ENCODE results near the gene THYN1. TPM values are rescaled to one million over a fixed set of nuclear protein-coding genes. Genes with fewer than 3 reads are reported as not detected.

THYN1 gene
- total RNA-seq, 1 donor from 2014 or later: 25.5 TPM

DNA sequence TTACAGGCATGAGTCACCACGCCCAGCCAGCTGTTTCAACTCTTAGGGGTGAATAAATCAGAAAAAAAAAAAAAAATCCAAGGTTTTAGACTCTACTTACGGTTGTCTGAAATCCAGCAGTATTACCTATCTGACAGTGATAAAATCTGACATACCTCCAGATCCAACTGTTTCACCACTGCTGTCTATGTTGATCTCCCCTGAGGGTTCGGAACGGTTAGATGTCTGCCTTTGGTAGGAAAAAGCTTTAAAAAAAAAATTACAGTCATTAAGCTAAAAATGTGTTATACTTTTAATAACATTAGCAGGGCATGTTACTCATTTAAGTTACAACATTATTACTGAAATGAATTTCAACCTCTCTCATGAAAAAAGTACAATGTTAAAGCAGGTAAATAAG lies 50.5 kb downstream of the THYN1 start:
- H3K4me3 Mint-ChIP-seq (ENCODE audit: unreplicated experiment): no peak overlapping the region
- TF ChIP-seq, protein P1, sequence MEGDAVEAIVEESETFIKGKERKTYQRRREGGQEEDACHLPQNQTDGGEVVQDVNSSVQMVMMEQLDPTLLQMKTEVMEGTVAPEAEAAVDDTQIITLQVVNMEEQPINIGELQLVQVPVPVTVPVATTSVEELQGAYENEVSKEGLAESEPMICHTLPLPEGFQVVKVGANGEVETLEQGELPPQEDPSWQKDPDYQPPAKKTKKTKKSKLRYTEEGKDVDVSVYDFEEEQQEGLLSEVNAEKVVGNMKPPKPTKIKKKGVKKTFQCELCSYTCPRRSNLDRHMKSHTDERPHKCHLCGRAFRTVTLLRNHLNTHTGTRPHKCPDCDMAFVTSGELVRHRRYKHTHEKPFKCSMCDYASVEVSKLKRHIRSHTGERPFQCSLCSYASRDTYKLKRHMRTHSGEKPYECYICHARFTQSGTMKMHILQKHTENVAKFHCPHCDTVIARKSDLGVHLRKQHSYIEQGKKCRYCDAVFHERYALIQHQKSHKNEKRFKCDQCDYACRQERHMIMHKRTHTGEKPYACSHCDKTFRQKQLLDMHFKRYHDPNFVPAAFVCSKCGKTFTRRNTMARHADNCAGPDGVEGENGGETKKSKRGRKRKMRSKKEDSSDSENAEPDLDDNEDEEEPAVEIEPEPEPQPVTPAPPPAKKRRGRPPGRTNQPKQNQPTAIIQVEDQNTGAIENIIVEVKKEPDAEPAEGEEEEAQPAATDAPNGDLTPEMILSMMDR (IDR thresholded peaks at IDR 0.05): no peak
- H3K27me3 Mint-ChIP-seq (ENCODE audit: low read depth): no peaks in the 10 kb centered on the region
- DNase-seq (ENCODE audit: low spot score): no peak
- H3K27ac Mint-ChIP-seq (ENCODE audit: unreplicated experiment): no peak overlapping the region
- no peaks in the 10 kb centered on the region for H3K4me1 Mint-ChIP-seq (ENCODE audit: low read depth)
- peaks cover 24% of the 10 kb centered on the region for H3K36me3 Mint-ChIP-seq (ENCODE audit: low read depth)
- no peaks in the 10 kb centered on the region for H3K9me3 Mint-ChIP-seq (ENCODE audit: low read depth)

DNA sequence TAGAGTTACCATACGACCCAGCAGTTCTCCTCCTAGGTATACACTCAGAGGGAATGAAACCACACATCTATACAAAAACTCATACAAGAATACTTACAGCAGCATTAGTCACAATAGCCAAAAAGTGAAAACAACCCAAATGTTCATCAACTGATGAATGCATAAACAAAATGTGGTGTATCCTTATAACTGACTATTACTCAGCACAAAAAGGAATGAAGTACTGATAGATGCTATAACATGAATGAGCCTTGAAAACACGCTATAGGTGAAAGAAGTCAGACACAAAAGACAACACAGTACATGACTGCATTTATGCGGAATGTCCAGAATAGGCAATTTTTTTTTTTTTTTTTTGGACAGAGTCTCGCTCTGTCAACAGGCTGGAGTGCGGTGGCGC lies 52.5 kb downstream of the THYN1 start:
- H3K9me3 Mint-ChIP-seq (ENCODE audit: low read depth): no peaks in the 10 kb centered on the region
- TF ChIP-seq, protein P1 (IDR thresholded peaks at IDR 0.05): no peak
- no peak overlapping the region for H3K27ac Mint-ChIP-seq (ENCODE audit: unreplicated experiment)
- H3K4me1 Mint-ChIP-seq (ENCODE audit: low read depth): no peaks in the 10 kb centered on the region
- no peak for DNase-seq (ENCODE audit: low spot score)
- no peaks in the 10 kb centered on the region for H3K27me3 Mint-ChIP-seq (ENCODE audit: low read depth)
- peaks cover 30% of the 10 kb centered on the region for H3K36me3 Mint-ChIP-seq (ENCODE audit: low read depth)
- no peak overlapping the region for H3K4me3 Mint-ChIP-seq (ENCODE audit: unreplicated experiment)

DNA sequence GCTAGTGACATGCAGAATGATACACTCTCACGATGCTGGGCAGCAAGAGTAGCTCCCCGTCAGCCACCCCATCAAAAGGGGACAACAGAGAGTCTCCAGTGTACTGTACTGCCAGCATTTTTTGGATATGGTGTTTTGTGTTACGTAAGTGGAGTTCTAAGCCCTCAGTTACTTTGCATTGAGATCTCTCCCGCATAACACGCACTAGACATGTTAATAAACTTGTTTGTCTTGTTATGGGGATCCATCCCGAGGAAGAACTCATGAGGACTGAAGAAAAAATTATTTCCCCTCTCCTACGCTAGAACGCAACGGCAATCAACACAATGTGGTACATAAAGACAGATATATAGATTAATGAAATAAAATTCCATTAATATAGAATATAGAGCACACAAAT lies 53.6 kb downstream of the THYN1 start:
- no peak overlapping the region for H3K27ac Mint-ChIP-seq (ENCODE audit: unreplicated experiment)
- no peaks in the 10 kb centered on the region for H3K9me3 Mint-ChIP-seq (ENCODE audit: low read depth)
- H3K36me3 Mint-ChIP-seq (ENCODE audit: low read depth): peaks cover 30% of the 10 kb centered on the region
- no peaks in the 10 kb centered on the region for H3K27me3 Mint-ChIP-seq (ENCODE audit: low read depth)
- DNase-seq (ENCODE audit: low spot score): no peak
- H3K4me3 Mint-ChIP-seq (ENCODE audit: unreplicated experiment): no peak overlapping the region
- TF ChIP-seq, protein P1 (IDR thresholded peaks at IDR 0.05): no peak
- no peaks in the 10 kb centered on the region for H3K4me1 Mint-ChIP-seq (ENCODE audit: low read depth)

Other genes with a start within 250 kb of the THYN1 start
- gene JAM3, start 184.3 kb downstream of the THYN1 start, total RNA-seq: 94.2 to 185 TPM (median 105 TPM) in 3 replicates
- gene NCAPD3, start 29.4 kb downstream of the THYN1 start, total RNA-seq: 13.2 to 24.3 TPM (median 17.0 TPM) in 3 replicates
- 49.1 to 54.5 TPM (median 50.4 TPM) in 3 replicates for gene VPS26B, start 28.7 kb downstream of the THYN1 start, total RNA-seq
- 14.9 to 21.1 TPM (median 17.0 TPM) in 3 replicates for gene ACAD8, start 216 bp upstream of the THYN1 start, total RNA-seq
- not detected in 3 replicates for gene GLB1L3, start 23.0 kb upstream of the THYN1 start, total RNA-seq
- gene GLB1L2, start 78.6 kb upstream of the THYN1 start, total RNA-seq: 0.34 to 0.74 TPM (median 0.35 TPM) in 3 replicates
- gene B3GAT1, start 158.9 kb upstream of the THYN1 start, total RNA-seq: 0.27 to 0.62 TPM (median 0.37 TPM) in 3 replicates